ENCODE measurements around the gene MLH3. TPM values are rescaled to one million over a fixed set of nuclear protein-coding genes. Genes with fewer than 3 reads are reported as not detected.

MLH3 gene
- polyA plus RNA-seq, 3 donors, result 3.4 to 6.3 (median 5.1) TPM

DNA sequence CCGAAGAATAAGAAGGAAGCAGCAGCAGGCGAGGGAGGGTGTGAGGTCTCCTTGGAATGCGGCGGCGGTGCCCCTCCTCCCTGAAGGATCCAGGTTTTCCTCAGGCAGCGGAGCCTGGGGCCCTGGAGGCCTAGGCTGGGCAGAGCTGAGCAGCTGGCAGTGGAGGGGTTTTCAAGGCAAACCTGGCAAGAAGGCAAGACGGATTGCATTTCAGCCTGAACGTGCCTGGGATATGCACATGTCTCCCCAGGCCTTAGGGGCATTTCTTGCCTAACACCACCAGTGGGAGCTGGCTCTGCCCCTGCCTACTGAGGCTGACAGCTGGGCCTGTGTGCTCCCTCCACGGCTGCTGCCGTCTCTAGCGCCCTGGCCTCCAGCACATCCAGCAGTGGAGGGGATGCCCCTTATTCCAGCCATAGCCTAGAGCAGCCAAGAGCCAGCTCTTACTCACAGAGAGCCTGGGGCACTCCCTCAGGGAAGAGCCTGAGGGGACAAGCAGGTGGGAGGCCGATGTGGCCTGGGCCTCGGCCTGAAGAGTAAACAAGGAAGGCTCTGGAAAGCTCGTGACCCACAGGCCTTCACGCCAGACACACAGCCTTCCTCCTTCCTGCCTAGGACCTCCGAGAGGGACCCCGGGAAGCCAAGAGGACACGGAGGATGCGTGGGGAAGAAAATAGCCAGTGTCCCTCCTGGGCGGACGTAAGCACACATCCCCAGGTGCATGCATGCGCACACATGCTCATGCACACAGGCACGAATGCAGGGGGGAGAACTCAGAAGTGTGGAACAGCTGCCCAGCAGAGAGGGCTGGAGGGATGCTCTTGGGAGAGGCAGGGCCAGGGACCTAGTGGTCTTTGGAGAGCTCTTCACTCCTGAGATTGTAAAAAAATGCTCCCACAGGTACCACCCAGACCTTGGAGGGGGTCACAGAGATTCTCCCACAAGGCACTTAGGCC, 71.5 kb downstream of the MLH3 start:
- Mint-ChIP-seq H3K36me3 (no peaks in the 10 kb centered on the region), H3K4me1 (no peaks in the 10 kb centered on the region), H3K27me3 (ENCODE audit: low read depth in 3 of 3) (peaks cover 1 to 7% (median 2%) of the 10 kb centered on the region in 3 donors), H3K4me3 (no peak overlapping the region), H3K9me3 (no peaks in the 10 kb centered on the region), H3K27ac (no peak overlapping the region)
- Histone ChIP-seq H3K4me1 (ENCODE audit: control insufficient read depth in 1 of 2, insufficient read depth in 2 of 2, low read length in 2 of 2) (no peaks in the 10 kb centered on the region), H3K9me3 (replicated peaks in 1 of 2; ENCODE audit: control insufficient read depth in 1 of 2, insufficient read depth in 1 of 2, low read length in 2 of 2) (no peaks in the 10 kb centered on the region), H3K27me3 (ENCODE audit: control insufficient read depth in 2 of 2, insufficient read depth in 2 of 2, low read length in 2 of 2) (no peaks in the 10 kb centered on the region), H3K79me2 (ENCODE audit: insufficient read depth, low read length) (no peaks in the 10 kb centered on the region), H2AFZ (ENCODE audit: insufficient read depth, low read depth, low read length, poor library complexity, severe bottlenecking) (no peak overlapping the region), H3K9ac (ENCODE audit: insufficient read depth, low read length, poor library complexity, severe bottlenecking) (no peak overlapping the region), H3K27ac (ENCODE audit: low read depth in 1 of 2, low read length in 2 of 2) (no peak overlapping the region), H3K36me3 (replicated peaks in 1 of 2; ENCODE audit: control insufficient read depth in 1 of 2, insufficient read depth in 2 of 2, low read length in 2 of 2) (no peaks in the 10 kb centered on the region), H4K20me1 (ENCODE audit: insufficient read depth, low read length) (no peaks in the 10 kb centered on the region), H3K4me2 (replicated peaks; ENCODE audit: extremely low read depth, low read length, poor library complexity, severe bottlenecking) (no peak overlapping the region), H3K4me3 (replicated peaks in 1 of 3; ENCODE audit: low read depth in 2 of 3, low read length in 3 of 3) (no peak overlapping the region)
- TF ChIP-seq, protein P1, sequence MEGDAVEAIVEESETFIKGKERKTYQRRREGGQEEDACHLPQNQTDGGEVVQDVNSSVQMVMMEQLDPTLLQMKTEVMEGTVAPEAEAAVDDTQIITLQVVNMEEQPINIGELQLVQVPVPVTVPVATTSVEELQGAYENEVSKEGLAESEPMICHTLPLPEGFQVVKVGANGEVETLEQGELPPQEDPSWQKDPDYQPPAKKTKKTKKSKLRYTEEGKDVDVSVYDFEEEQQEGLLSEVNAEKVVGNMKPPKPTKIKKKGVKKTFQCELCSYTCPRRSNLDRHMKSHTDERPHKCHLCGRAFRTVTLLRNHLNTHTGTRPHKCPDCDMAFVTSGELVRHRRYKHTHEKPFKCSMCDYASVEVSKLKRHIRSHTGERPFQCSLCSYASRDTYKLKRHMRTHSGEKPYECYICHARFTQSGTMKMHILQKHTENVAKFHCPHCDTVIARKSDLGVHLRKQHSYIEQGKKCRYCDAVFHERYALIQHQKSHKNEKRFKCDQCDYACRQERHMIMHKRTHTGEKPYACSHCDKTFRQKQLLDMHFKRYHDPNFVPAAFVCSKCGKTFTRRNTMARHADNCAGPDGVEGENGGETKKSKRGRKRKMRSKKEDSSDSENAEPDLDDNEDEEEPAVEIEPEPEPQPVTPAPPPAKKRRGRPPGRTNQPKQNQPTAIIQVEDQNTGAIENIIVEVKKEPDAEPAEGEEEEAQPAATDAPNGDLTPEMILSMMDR (IDR thresholded peaks at IDR 0.05), result no peak
- WGBS (ENCODE audit: insufficient coverage), result 87% methylated on average over 18 of the region's 23 CpGs
- DNase-seq, result no peak
- intact Hi-C loops (cut with micrococcal nuclease), result no loop called here

GRCh38 chr14:74979029-74979428, 72.2 kb downstream of the MLH3 start:
- H3K4me2 ChIP-seq (replicated peaks; ENCODE audit: extremely low read depth, low read length, poor library complexity, severe bottlenecking), result no peak overlapping the region
- no peak overlapping the region for H3K27ac Mint-ChIP-seq

More at GRCh38 chr14:74979029-74979428, 72.2 kb downstream of the MLH3 start:
- Histone ChIP-seq H3K4me3 (replicated peaks in 1 of 3; ENCODE audit: low read depth in 2 of 3, low read length in 3 of 3) (no peak overlapping the region), H3K79me2 (ENCODE audit: insufficient read depth, low read length) (no peaks in the 10 kb centered on the region), H3K27ac (ENCODE audit: low read depth in 1 of 2, low read length in 2 of 2) (no peak overlapping the region), H3K36me3 (replicated peaks in 1 of 2; ENCODE audit: control insufficient read depth in 1 of 2, insufficient read depth in 2 of 2, low read length in 2 of 2) (no peaks in the 10 kb centered on the region), H2AFZ (ENCODE audit: insufficient read depth, low read depth, low read length, poor library complexity, severe bottlenecking) (no peak overlapping the region), H3K9me3 (replicated peaks in 1 of 2; ENCODE audit: control insufficient read depth in 1 of 2, insufficient read depth in 1 of 2, low read length in 2 of 2) (no peaks in the 10 kb centered on the region), H4K20me1 (ENCODE audit: insufficient read depth, low read length) (no peaks in the 10 kb centered on the region), H3K9ac (ENCODE audit: insufficient read depth, low read length, poor library complexity, severe bottlenecking) (no peak overlapping the region), H3K27me3 (ENCODE audit: control insufficient read depth in 2 of 2, insufficient read depth in 2 of 2, low read length in 2 of 2) (no peaks in the 10 kb centered on the region), H3K4me1 (ENCODE audit: control insufficient read depth in 1 of 2, insufficient read depth in 2 of 2, low read length in 2 of 2) (no peaks in the 10 kb centered on the region)
- Mint-ChIP-seq H3K4me1 (no peaks in the 10 kb centered on the region), H3K36me3 (no peaks in the 10 kb centered on the region), H3K4me3 (no peak overlapping the region), H3K27me3 (ENCODE audit: low read depth in 3 of 3) (peaks cover 1 to 10% (median 2%) of the 10 kb centered on the region in 3 donors), H3K9me3 (peaks cover 0 to 2% (median 0%) of the 10 kb centered on the region in 7 donors)
- intact Hi-C loops (cut with micrococcal nuclease), result no loop called here
- no peak for DNase-seq
- 80% methylated on average over 1 of the region's 4 CpGs for WGBS (ENCODE audit: insufficient coverage)
- TF ChIP-seq, protein P1 (IDR thresholded peaks at IDR 0.05), result no peak

All from CD14-positive monocyte (primary cell).